Neural cell (in vitro differentiated cells): ENCODE results near the gene GPHN.

Source experiments
- MXI1 ChIP-seq: fragments of 450-650 bp; conservative IDR thresholded peaks from 2 replicates; pipeline ENCODE4 v1.6.1; 2014; ENCODE audit warnings: antibody characterized with exemption, mild to moderate bottlenecking; ENCODE audit not compliant: poor library complexity, severe bottlenecking
- TF ChIP-seq, protein P1 (sequence below): fragments of 450-650 bp; IDR thresholded peaks from 2 replicates; pipeline ENCODE4 v1.5.1; 2014; ENCODE audit warnings: antibody characterized with exemption, mild to moderate bottlenecking, moderate library complexity; ENCODE audit not compliant: poor library complexity, severe bottlenecking

DNA sequence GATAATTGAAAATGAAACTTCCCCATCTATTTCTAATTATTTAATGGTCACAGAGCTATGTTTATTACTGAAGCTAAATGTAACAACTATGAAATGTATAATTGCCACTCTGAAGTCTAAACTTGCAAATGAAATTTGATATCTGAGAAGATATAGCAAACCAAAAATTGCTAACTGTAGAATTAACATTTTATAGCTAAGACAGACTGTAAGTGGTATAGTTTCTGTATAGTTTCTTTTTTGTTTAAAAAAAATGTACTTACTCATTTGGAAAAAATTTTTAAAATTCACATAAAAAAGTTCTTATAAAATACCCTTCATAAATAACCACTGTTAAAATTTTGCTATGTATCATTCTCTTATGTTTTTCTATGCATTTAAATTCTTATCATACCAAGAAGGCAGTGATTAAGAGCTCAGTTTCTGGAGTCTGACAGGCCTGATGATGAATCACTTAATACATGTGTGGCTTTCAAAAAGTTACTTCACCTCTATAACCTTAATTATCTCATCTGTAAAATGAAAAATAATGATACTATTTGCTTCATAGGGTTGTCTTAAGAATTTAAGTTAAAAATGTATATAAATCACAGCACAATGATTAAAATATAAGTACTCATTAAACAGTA is 466.6 kb downstream of the GPHN start:
- TF ChIP-seq, protein P1, sequence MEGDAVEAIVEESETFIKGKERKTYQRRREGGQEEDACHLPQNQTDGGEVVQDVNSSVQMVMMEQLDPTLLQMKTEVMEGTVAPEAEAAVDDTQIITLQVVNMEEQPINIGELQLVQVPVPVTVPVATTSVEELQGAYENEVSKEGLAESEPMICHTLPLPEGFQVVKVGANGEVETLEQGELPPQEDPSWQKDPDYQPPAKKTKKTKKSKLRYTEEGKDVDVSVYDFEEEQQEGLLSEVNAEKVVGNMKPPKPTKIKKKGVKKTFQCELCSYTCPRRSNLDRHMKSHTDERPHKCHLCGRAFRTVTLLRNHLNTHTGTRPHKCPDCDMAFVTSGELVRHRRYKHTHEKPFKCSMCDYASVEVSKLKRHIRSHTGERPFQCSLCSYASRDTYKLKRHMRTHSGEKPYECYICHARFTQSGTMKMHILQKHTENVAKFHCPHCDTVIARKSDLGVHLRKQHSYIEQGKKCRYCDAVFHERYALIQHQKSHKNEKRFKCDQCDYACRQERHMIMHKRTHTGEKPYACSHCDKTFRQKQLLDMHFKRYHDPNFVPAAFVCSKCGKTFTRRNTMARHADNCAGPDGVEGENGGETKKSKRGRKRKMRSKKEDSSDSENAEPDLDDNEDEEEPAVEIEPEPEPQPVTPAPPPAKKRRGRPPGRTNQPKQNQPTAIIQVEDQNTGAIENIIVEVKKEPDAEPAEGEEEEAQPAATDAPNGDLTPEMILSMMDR, result no peak
- no peak for TF ChIP-seq MXI1
